Measurements from ENCODE around the gene MPLKIP. TPM values are rescaled to one million over a fixed set of nuclear protein-coding genes. Genes with fewer than 3 reads are reported as not detected.
A peak's percentile ranks its signal among the peaks of the same experiment; 100 is the strongest.

MPLKIP gene
- total RNA-seq, 1 experiment from 2014 or later, result 61.6 TPM

GRCh38 chr7:40137563-40137962, 3.1 kb upstream of the MPLKIP start (continued):
- TF ChIP-seq PRDM15 (CRISPR knock-in tag; IDR thresholded peaks at IDR 0.05) (no peak), RORB (CRISPR knock-in tag; IDR thresholded peaks at IDR 0.05) (no peak)

DNA sequence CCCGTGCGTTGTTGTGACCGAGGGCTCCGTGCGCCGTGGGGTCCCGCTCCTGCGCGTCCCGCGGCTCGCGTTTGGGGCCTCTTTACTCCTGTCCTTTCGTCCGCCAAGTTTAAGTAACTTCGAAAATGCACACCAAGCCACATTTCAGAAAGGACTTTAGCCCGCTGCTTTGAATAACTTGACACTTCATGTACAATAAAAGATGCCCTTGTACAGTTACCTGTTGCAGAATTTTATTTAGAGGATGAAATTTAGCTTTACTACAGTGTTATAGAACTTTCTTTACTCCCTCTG, 842 bp upstream of the MPLKIP start:
- Mint-ChIP-seq H3K4me3 (peak overlapping the region; percentile 80), H3K27ac (no peak overlapping the region), H3K36me3 (peaks cover 2% of the 10 kb centered on the region; the same call in 1 of the 2 replicates), H3K9me3 (peaks cover 6% of the 10 kb centered on the region; the same call in 1 of the 2 replicates), H3K27me3 (ENCODE audit: low read depth) (peaks cover 14% of the 10 kb centered on the region), H3K4me1 (peaks cover 13% of the 10 kb centered on the region)
- TF ChIP-seq RORB (CRISPR knock-in tag; IDR thresholded peaks at IDR 0.05) (no peak), PREB (CRISPR knock-in tag; IDR thresholded peaks at IDR 0.05; ENCODE audit: borderline replicate concordance) (0 out of 2 replicates have a peak, but pooled peaks have one; percentile 1), STAT6 (CRISPR knock-in tag; conservative IDR thresholded peaks at IDR 0.05; ENCODE audit: low read depth) (no peak)
- TF ChIP-seq, protein P1, sequence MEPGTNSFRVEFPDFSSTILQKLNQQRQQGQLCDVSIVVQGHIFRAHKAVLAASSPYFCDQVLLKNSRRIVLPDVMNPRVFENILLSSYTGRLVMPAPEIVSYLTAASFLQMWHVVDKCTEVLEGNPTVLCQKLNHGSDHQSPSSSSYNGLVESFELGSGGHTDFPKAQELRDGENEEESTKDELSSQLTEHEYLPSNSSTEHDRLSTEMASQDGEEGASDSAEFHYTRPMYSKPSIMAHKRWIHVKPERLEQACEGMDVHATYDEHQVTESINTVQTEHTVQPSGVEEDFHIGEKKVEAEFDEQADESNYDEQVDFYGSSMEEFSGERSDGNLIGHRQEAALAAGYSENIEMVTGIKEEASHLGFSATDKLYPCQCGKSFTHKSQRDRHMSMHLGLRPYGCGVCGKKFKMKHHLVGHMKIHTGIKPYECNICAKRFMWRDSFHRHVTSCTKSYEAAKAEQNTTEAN (CRISPR knock-in tag; IDR thresholded peaks at IDR 0.05), result no peak
- POLR2A ChIA-PET, result no interaction called here
- CTCF ChIA-PET, result interaction anchor here (0.6 to 1.5 kb wide), 8 partner anchors 12 to 555 kb away, joined by 3 to 8 read pairs (median 4); no protein-coding TSS in a partner anchor
- ATAC-seq (no peak), DNase-seq (ENCODE audit: low spot score) (no peak)

- TF ChIP-seq ZNF263 (CRISPR knock-in tag; IDR thresholded peaks at IDR 0.05; ENCODE audit: low read depth) (no peak), ZNF423 (CRISPR knock-in tag; IDR thresholded peaks at IDR 0.05) (0 out of 2 replicates have a peak, but pooled peaks have one; percentile 5)
- ATAC-seq (no peak; the same call in 1 of the 2 replicates), DNase-seq (ENCODE audit: low spot score) (peak; percentile 67)
- Mint-ChIP-seq H3K4me1 (peaks cover 13% of the 10 kb centered on the region), H3K27me3 (ENCODE audit: low read depth) (peaks cover 14% of the 10 kb centered on the region), H3K27ac (peak overlapping the region; percentile 60; the same call in 1 of the 2 replicates), H3K4me3 (peak overlapping the region; percentile 90), H3K9me3 (peaks cover 6% of the 10 kb centered on the region; the same call in 1 of the 2 replicates), H3K36me3 (peaks cover 2% of the 10 kb centered on the region; the same call in 1 of the 2 replicates)
- CTCF ChIA-PET, result interaction anchor here (0.6 to 1.5 kb wide), 10 partner anchors 10 to 553 kb away, joined by 3 to 8 read pairs (median 4); no protein-coding TSS in a partner anchor
- POLR2A ChIA-PET, result interaction anchor here (0.6 to 0.9 kb wide), 2 partner anchors 17 to 44 kb away, joined by 3 to 4 read pairs; no protein-coding TSS in a partner anchor
These were observed 628 bp downstream of the MPLKIP start for GRCh38 chr7:40133561-40134427.

DNA sequence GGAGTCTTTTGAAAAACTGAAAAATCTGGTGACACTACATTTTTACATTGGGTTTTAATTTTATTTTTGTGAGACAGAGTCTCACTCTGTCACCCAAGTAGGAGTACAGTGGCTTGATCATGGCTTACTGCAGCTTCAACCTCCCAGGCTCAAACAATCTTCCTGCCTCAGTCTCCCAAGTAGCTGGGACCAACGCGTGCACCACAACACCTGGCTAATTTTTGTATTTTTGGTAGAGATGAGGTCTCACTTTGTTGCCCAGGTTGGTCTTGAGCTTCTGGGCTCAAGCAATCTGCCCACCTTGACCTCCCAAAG, 11.5 kb downstream of the MPLKIP start:
- ChIA-PET POLR2A (interaction anchor here (0.6 kb wide), 1 partner anchor 24 kb away, joined by 3 read pairs; no protein-coding TSS in a partner anchor), CTCF (interaction anchor here (1.0 kb wide), 1 partner anchor 12 kb away, joined by 4 read pairs; the partner anchor contains the start of genes MPLKIP and SUGCT)
- H3K9me3 Mint-ChIP-seq, result no peaks in the 10 kb centered on the region
- H3K27me3 Mint-ChIP-seq (ENCODE audit: low read depth), result no peaks in the 10 kb centered on the region
- no peak overlapping the region for H3K4me3 Mint-ChIP-seq
- DNase-seq (ENCODE audit: low spot score), result no peak
- no peak overlapping the region for H3K27ac Mint-ChIP-seq
- H3K36me3 Mint-ChIP-seq, result no peaks in the 10 kb centered on the region
- H3K4me1 Mint-ChIP-seq, result no peaks in the 10 kb centered on the region
- no peak for ATAC-seq
- TF ChIP-seq FOXJ3 (CRISPR knock-in tag; IDR thresholded peaks at IDR 0.05; ENCODE audit: borderline replicate concordance) (no peak), CREM (CRISPR knock-in tag; IDR thresholded peaks at IDR 0.05) (no peak), ATF3 (CRISPR knock-in tag; conservative IDR thresholded peaks at IDR 0.05) (no peak), SOX15 (CRISPR knock-in tag; IDR thresholded peaks at IDR 0.05) (no peak), ZBTB21 (CRISPR knock-in tag; IDR thresholded peaks at IDR 0.05; ENCODE audit: borderline replicate concordance) (no peak), E2F1 (CRISPR knock-in tag; IDR thresholded peaks at IDR 0.05) (no peak), ELF4 (CRISPR knock-in tag; IDR thresholded peaks at IDR 0.05; ENCODE audit: low read depth) (no peak), ATF2 (CRISPR knock-in tag; IDR thresholded peaks at IDR 0.05; ENCODE audit: borderline replicate concordance, low read depth) (no peak), PRRX2 (CRISPR knock-in tag; IDR thresholded peaks at IDR 0.05) (no peak)

Data from WTC11 (cell line).